ENCODE data around the gene CRAMP1. TPM values are rescaled to one million over a fixed set of nuclear protein-coding genes. Genes with fewer than 3 reads are reported as not detected.

Gene CRAMP1
- total RNA-seq, 1 experiment from 2014 or later, result 22.9 TPM

DNA sequence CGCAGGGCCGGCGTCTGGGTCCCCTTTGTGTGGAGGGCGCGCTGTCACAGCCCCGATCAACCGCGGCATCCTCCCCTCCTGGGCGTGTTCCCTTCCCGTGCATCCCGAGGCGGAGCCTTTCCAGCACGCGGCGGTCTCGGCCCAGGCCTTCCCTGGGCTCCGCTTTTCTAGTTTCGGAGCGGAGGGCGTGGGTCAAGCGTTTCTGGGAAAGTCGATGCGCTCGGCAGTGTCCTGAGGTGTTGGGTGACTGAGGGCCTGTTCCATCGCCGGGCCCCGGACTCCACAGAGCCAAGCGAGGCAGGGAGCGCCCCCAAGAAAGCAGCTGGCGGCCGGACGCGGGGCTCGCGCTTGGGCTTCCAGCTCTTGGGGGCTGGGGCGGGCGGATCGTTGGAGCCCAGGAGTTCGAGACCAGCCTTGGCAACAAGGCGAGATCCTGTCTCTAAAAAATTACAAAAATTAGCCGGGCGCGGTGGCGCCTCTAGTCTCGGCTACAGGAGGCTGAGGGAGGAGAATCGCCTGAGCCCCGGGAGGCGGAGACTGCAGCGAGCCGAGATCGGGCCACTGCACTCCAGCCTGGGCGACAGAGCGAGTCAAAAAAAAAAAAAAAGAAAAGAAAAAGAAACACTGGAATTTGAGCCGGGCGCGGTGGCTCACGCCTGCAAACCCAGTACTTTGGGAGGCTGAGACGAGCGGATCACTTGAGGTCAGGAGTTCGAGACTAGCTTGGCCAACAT lies 1.1 kb upstream of the CRAMP1 start:
- no TSS peak for BruUV-seq (replicated peaks)
- H3K4me2 ChIP-seq (ENCODE audit: low read length), result peak overlapping the region; percentile 76
- no peaks in the 10 kb centered on the region for H3K9me2 ChIP-seq (ENCODE audit: insufficient read depth)
- intact Hi-C loops (cut with micrococcal nuclease), result loop anchor here (5.0 kb wide), 1 partner anchor 194 kb away; no protein-coding TSS in a partner anchor
- POLR2A ChIA-PET, result interaction anchor here (0.8 to 1.4 kb wide), 5 partner anchors 23 to 190 kb away, joined by 3 to 6 read pairs (median 3); partner anchors contain the start of genes JPT2 and UQCC4
- H3K79me2 ChIP-seq (ENCODE audit: insufficient read depth, low read length), result peaks cover 26% of the 10 kb centered on the region
- ATAC-seq (peak; percentile 23), DNase-seq (ENCODE audit: low read depth, low spot score) (no peak)
- H3K4me1 ChIP-seq (ENCODE audit: control insufficient read depth in 1 of 2, insufficient read depth in 2 of 2, low read length in 2 of 2), result peaks cover 7 to 35% of the 10 kb centered on the region in 2 experiments
- H3K27ac ChIP-seq (ENCODE audit: low read depth, low read length), result peak overlapping the region; percentile 71
- TF ChIP-seq ZFX (IDR thresholded peaks at IDR 0.05), result peak; percentile 80; the same call in 1 of the 2 replicates
- TF ChIP-seq MAX (IDR thresholded peaks at IDR 0.05), result peak; percentile 79
- TF ChIP-seq, protein P1, sequence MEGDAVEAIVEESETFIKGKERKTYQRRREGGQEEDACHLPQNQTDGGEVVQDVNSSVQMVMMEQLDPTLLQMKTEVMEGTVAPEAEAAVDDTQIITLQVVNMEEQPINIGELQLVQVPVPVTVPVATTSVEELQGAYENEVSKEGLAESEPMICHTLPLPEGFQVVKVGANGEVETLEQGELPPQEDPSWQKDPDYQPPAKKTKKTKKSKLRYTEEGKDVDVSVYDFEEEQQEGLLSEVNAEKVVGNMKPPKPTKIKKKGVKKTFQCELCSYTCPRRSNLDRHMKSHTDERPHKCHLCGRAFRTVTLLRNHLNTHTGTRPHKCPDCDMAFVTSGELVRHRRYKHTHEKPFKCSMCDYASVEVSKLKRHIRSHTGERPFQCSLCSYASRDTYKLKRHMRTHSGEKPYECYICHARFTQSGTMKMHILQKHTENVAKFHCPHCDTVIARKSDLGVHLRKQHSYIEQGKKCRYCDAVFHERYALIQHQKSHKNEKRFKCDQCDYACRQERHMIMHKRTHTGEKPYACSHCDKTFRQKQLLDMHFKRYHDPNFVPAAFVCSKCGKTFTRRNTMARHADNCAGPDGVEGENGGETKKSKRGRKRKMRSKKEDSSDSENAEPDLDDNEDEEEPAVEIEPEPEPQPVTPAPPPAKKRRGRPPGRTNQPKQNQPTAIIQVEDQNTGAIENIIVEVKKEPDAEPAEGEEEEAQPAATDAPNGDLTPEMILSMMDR (IDR thresholded peaks at IDR 0.05 in 2 of 3, conservative IDR thresholded peaks at IDR 0.05 in 1 of 3; ENCODE audit: borderline replicate concordance in 1 of 3, insufficient read depth in 1 of 3, low read depth in 2 of 3, low read length in 2 of 3), result no peak
- peak overlapping the region; percentile 84 for H3K9ac ChIP-seq (ENCODE audit: low read length)
- RAD21 ChIA-PET (ENCODE audit: low non-redundant PET in 1 of 2, low total read pairs in 2 of 2, uncharacterized antibody in 2 of 2, unreplicated experiment in 2 of 2), result interaction anchor here in 1 of 2 experiments (0.6 kb wide), 1 partner anchor 75 kb away, joined by 3 read pairs; no protein-coding TSS in a partner anchor
- peak overlapping the region; percentile 73 for H3K4me3 ChIP-seq (replicated peaks in 1 of 2; ENCODE audit: low read depth in 1 of 2, low read length in 2 of 2)
- CTCF ChIA-PET, result interaction anchor here (1.0 to 1.4 kb wide), 2 partner anchors 95 to 248 kb away, joined by 3 read pairs; no protein-coding TSS in a partner anchor
- H3K27me3 ChIP-seq (ENCODE audit: insufficient read depth, low read length), result no peaks in the 10 kb centered on the region
- no peaks in the 10 kb centered on the region for H3K9me3 ChIP-seq (ENCODE audit: control insufficient read depth in 1 of 2, insufficient read depth in 1 of 2, low read depth in 1 of 2, low read length in 2 of 2)
- H2AFZ ChIP-seq (ENCODE audit: low read depth, low read length, poor library complexity, severe bottlenecking), result no peak overlapping the region
- peaks cover 4 to 12% of the 10 kb centered on the region in 2 experiments; a peak in 2 of 4 replicates for H3K36me3 ChIP-seq (ENCODE audit: control insufficient read depth in 1 of 2, insufficient read depth in 2 of 2, low read length in 2 of 2)
- H4K20me1 ChIP-seq (ENCODE audit: insufficient read depth), result no peaks in the 10 kb centered on the region

GRCh38 chr16:1613211-1613622 lies 1.1 kb downstream of the CRAMP1 start:
- Histone ChIP-seq H3K4me1 (ENCODE audit: control insufficient read depth in 1 of 2, insufficient read depth in 2 of 2, low read length in 2 of 2) (peaks cover 7 to 35% of the 10 kb centered on the region in 2 experiments), H3K36me3 (ENCODE audit: control insufficient read depth in 1 of 2, insufficient read depth in 2 of 2, low read length in 2 of 2) (peaks cover 6 to 15% of the 10 kb centered on the region in 2 experiments; a peak in 2 of 4 replicates), H3K9ac (ENCODE audit: low read length) (peak overlapping the region; percentile 93), H3K27ac (ENCODE audit: low read depth, low read length) (peak overlapping the region; percentile 60), H3K4me3 (replicated peaks in 1 of 2; ENCODE audit: low read depth in 1 of 2, low read length in 2 of 2) (peak overlapping the region; percentile 91 to 94), H4K20me1 (ENCODE audit: insufficient read depth) (no peaks in the 10 kb centered on the region), H3K9me2 (ENCODE audit: insufficient read depth) (no peaks in the 10 kb centered on the region), H3K9me3 (ENCODE audit: control insufficient read depth in 1 of 2, insufficient read depth in 1 of 2, low read depth in 1 of 2, low read length in 2 of 2) (no peaks in the 10 kb centered on the region), H3K4me2 (ENCODE audit: low read length) (peak overlapping the region; percentile 98), H3K27me3 (ENCODE audit: insufficient read depth, low read length) (no peaks in the 10 kb centered on the region), H2AFZ (ENCODE audit: low read depth, low read length, poor library complexity, severe bottlenecking) (no peak overlapping the region), H3K79me2 (ENCODE audit: insufficient read depth, low read length) (peaks cover 46% of the 10 kb centered on the region)
- DNase-seq (ENCODE audit: low read depth, low spot score), result no peak
- ChIA-PET RAD21 (ENCODE audit: low non-redundant PET in 1 of 2, low total read pairs in 2 of 2, uncharacterized antibody in 2 of 2, unreplicated experiment in 2 of 2) (no interaction called here), CTCF (no interaction called here), POLR2A (no interaction called here)
- TF ChIP-seq MAX (IDR thresholded peaks at IDR 0.05), result 0 out of 2 replicates have a peak, but pooled peaks have one; percentile 8
- TF ChIP-seq, protein P1 (IDR thresholded peaks at IDR 0.05 in 2 of 3, conservative IDR thresholded peaks at IDR 0.05 in 1 of 3; ENCODE audit: borderline replicate concordance in 1 of 3, insufficient read depth in 1 of 3, low read depth in 2 of 3, low read length in 2 of 3), result no peak
- ATAC-seq, result no peak
- intact Hi-C loops (cut with micrococcal nuclease), result loop anchor here (5.0 kb wide), 1 partner anchor 196 kb away; no protein-coding TSS in a partner anchor
- BruUV-seq (replicated peaks), result TSS peak; percentile 50
